Measurements from ENCODE around the gene CTDSP1.

Gene CTDSP1, protein sequence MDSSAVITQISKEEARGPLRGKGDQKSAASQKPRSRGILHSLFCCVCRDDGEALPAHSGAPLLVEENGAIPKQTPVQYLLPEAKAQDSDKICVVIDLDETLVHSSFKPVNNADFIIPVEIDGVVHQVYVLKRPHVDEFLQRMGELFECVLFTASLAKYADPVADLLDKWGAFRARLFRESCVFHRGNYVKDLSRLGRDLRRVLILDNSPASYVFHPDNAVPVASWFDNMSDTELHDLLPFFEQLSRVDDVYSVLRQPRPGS

DNA sequence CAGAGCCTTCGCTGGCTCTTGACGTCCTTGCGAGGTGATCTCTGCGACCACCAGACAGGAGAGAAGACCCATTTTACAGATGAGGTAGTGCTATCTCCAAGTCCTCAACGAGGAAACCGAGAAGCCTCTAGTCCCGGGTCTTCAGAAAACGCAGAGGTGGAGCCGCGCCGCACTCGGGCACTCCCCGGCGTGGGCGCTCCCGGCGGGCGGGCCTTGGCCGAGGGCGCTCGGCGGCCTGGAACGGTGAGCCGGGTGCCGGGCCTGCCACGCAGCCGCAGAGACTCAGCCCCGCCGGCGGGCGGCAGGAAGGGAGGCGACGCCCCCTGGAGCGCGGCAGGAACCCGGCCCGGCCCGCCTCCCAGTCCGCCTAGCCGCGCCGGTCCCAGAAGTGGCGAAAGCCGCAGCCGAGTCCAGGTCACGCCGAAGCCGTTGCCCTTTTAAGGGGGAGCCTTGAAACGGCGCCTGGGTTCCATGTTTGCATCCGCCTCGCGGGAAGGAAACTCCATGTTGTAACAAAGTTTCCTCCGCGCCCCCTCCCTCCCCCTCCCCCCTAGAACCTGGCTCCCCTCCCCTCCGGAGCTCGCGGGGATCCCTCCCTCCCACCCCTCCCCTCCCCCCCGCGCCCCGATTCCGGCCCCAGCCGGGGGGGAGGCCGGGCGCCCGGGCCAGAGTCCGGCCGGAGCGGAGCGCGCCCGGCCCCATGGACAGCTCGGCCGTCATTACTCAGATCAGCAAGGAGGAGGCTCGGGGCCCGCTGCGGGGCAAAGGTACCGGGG is at the start of gene CTDSP1:
Gene CTDSP1 (plus strand): TSS at position 478 of the 776 bp plus-strand sequence. CDS start 223 bp downstream, at position 701.
- DNase-seq (ENCODE audit: low spot score), result peak; percentile 95

DNA sequence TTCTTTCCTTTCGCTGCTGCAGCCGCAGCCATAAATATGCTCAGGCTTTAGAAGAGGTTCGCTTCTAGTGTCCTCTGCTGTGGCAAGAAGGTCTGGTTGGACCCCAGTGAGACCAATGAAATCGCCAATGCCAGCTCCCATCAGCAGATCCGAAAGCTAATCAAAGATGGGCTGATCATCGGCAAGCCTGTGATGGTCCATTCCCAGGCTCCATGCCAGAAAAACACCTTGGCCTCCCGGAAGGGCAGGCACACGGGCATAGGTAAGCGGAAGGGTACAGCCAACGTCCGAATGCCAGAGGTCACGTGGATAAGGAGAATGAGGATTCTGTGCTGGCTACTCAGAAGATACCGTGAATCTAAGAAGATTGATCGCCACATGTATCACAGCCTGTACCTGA is 45.6 kb upstream of the CTDSP1 start:
- DNase-seq (ENCODE audit: low spot score), result no peak

DNA sequence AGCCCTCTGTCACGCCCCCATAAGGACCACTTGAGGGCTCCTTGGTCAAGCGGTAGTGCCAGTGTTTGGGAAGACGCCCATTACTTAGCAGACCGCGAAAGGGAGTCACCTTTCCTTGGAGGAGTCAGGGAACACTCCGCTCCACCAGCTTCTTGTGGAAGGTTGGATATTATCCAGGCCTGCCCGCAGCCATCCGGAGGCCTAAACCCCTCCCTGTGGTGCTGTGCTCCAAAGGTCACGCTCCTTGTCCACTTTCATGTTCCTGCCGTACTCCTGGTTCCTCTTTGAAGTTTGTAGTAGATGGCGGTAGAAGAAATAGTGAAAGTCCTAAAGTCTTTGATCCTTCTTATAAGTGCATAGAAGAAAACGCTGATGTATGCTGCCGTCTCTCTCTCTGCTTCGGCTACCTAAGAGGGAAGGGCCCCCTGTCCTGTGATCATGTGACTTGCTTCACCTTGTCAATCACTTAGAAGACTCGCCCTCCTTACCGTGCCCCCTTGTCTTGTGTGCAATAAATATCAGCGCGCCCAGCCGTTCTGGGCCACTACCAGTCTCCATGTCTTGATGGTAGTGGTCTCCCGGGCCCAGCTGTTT is 44.7 kb upstream of the CTDSP1 start:
- no peak for DNase-seq (ENCODE audit: low spot score)

DNA sequence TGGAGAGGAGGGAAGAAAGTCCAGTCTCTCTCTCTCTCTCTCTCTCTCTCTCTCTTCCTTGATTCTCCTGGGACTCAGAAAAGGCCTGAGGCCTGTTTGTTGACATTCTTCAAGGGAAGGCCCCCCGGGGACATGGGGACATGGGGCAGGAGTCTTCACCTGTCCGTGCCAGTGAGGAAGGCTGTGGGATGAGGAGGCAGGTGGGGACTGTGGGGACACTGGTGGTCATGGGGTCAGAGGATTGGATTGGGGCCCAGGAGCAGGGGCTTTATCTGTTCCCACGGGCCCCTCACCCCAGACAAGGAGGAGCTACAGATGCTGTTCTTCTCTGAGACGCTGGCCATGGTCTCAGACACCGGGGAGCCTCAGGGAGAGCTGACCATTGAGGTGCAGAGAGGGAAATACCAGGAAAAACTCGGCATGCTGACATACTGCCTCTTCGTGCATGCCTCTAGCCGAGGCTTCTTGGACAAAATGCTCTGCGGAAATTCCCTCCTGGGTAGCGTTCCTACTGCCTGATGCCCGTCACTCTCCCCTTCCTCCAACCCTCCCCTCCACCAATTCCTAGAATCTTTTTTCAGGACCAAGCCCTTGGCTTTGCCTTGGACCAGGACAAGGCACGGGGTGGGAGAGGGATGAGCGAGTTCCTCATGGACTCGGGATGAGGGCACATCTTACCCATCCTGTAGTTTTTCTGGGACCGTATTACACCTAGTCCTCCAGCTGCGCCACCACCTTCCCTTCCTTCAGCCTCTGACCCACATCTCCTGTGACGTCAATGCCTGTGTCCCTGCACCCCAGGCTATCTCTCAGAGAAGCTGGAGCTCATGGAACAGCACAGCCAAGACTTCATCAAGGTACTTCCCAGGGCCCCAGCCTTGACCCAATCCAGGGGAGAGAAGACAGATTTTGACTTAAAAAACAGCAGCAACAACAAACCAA is 42.2 kb upstream of the CTDSP1 start:
- no peak for DNase-seq (ENCODE audit: low spot score)

DNA sequence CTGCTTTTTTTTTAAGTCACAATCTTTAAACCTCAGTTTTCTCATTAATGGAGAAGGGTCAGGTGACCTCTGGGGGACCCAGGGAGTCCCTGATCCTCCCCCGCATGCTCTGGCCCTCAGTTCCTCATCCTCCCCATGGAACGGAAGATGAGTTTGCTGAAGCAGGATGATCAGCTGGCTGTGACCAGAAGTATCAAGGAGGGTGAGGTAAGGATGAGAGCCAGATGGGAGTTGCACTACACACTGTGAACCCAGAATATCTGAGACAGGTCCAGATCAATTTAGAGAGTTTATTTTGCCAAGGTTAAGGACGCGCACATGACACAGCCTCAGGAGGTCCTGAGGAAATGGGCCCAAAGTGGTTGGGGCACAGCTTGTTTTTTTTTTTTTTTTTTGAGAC is 39.2 kb upstream of the CTDSP1 start:
- DNase-seq (ENCODE audit: low spot score), result no peak

DNA sequence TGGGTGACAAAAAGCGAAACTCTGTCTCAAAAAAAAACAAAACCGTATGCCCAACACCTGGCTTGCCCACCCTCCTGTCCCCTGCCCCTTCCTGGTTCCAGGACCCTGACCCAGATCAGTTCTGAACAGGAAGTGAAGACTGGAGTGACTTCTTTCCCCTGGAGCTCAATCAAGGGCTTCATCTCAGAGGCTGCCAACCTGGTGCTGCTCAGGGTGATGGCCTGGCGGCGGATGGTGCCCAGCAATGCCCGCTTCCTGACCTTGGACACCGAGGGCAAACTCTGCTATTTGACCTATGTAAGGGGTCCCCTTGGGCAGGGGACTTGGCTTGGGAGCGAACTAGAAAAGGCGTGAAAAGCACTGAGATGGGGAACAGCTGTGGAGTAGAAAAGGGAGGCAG is 37.1 kb upstream of the CTDSP1 start:
- DNase-seq (ENCODE audit: low spot score), result no peak

DNA sequence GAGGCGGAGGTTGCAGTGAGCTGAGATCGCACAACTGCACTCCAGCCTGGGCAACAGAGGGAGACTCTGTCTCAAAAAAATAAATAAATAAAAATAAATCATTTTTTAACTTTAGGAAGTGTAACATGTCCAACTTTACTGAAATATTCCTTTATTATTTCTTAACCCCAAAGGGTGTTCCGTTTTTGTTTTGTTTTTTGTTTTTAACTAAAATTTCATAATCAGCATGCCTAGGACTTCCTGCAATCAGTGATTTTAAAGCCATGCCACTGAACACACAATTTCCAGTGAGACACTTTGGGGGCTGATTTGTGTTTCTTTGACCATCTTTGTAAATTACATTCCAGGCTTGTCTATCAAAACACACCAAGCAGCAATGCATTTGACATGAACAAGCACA is 35.9 kb upstream of the CTDSP1 start:
- DNase-seq (ENCODE audit: low spot score), result no peak

DNA sequence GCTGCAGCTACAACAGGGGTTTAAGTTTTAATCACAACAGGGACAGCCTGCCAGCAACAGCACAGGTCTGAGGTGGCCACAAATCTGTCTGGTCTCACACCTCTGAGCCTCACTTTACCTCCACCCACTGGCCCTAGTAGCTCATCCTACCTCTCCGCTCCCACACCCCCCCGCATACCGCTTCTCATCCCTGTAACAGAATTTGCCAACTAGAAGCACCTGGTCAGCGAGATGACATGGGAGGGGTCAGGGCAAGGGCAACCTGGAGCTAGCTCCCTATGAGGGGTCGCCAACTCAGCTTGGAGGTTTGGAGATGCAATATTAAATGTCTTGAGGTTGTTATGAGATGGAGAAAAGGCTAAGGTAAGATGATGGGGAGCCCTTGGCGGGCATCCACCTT is 35.5 kb upstream of the CTDSP1 start:
- DNase-seq (ENCODE audit: low spot score), result no peak

DNA sequence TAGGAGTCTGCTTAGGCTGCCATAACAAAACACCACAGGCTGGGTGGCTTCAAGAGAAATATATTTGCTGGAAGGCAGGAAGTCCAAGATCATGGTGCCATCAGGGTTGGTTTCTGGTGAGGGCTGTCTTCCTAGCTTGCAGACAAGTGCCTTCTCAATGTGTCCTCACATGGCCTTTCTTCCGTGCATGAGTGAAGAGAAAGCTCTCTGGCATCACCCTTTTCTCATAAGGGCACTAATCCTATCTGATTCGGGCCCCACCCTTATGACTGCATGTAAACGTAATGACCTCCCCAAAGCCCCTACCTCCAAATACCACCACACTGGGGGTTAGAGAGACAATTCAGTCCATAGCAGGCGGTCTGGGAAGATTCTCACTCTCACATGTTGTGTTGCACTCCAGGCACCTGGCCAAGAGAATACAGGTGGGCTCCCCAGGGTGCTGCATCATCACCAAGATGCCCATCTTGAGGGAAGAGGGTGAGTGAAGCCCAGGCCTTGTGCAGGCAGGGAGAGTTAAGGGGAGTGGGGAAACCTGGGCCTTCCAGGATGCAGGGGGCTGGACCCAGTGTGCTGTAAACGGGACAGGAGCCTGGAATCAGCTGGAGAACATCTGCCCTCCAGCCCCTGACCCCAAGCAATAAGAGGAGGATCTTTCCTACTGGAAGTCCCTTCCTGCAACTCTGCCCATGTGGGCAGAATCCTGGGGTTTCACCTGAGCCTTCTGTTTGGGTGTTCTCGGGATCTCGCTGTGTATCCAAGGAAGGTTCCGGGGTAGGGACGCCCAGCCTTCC is 32.9 kb upstream of the CTDSP1 start:
- DNase-seq (ENCODE audit: low spot score), result no peak

DNA sequence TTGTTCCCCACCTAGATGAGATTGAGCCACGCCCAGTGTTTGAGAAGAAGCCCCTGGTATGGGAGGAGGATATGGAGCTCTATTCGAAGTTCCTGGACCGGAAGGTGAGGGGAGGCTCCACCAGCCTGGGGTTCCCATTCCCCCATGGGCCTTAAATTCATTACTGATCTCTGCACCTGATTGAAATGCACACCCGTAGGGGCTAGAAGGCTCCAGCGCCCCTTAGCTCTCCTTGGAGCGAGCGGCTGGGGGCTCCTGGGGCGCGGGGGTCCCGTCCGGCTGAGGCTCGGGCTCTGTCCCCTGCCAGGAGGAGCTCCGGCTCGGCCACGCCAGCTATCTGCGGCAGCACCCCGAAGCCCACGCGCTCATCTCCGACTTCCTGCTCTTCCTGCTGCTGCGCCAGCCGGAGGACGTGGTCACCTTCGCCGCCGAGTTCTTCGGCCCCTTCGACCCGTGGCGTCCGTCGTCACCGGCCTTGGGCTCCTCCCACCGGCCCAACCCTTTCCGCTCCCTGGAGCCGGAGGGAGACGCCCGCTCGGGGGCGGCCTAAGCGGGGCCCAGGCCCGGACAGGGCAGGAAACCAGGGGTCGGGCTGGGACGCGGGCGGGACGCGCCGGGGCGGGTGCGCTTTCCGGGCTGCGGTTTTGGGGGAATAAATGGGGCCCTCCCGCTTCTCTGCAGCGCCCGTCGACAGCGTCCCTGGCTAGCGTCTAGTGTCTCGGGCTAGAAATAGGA is 32.1 kb upstream of the CTDSP1 start:
- peak; percentile 72 for DNase-seq (ENCODE audit: low spot score)

DNA sequence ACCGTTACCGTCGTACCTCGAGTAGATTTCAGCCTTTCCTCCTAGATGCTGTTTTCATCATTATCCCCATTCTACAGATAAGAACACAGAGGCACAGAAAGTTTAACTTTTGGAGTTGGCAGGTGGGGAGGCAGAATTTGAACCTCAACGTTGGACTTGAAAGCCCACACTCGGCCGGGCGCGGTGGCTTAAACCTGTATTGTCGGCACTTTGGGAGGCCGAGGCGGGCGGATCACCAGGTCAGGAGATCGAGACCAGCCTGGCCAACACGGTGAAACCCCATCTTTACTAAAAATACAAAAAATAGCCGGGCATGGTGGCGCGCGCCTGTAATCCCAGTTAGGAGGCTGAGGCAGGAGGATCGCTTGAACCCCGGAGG is 31.5 kb upstream of the CTDSP1 start:
- no peak for DNase-seq (ENCODE audit: low spot score)

DNA sequence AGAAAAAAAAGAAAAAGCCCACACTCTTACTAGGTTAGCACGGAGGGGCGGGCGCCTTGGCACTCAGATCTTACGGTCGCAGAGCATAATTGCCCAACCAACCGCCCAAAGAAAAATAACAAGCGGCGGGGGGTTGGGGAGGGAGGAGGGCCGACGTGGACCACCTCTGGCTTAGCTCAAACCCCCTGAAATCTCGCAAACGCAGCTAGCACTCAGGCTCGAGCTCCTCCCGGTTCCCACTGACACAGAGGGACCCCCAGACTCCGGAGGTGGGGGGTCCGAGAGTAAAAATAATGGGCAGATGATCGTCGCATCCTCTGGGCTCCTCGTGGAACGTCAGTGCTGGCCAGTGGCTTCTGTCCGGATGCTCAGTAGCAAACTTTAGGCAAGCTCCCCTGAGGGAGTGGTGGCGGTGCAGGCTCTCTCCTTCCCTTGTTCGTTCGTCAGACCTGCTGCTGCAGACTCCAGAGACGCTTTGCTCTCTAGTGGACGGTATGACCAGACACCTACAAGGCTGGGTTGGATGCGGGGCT is 31.0 kb upstream of the CTDSP1 start:
- no peak for DNase-seq (ENCODE audit: low spot score)

DNA sequence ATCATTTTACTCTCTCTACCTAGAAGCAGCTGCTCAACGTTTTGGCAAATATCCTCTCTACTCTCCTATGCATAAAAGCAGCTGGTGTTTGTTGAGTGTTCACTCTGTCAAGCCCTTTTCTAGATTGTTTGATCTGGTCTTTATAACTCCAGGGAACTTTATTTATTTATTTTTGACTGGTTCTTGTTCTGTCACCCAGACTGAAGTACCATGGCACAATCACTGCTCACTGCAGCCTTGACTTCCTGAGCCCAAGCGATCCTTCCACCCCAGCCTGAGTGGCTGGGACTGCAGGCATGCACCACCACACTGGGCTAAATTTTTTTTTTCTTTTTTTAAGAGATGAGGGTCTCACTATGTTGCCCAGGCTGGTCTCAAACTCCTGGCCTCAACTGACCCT is 30.3 kb upstream of the CTDSP1 start:
- no peak for DNase-seq (ENCODE audit: low spot score)

DNA sequence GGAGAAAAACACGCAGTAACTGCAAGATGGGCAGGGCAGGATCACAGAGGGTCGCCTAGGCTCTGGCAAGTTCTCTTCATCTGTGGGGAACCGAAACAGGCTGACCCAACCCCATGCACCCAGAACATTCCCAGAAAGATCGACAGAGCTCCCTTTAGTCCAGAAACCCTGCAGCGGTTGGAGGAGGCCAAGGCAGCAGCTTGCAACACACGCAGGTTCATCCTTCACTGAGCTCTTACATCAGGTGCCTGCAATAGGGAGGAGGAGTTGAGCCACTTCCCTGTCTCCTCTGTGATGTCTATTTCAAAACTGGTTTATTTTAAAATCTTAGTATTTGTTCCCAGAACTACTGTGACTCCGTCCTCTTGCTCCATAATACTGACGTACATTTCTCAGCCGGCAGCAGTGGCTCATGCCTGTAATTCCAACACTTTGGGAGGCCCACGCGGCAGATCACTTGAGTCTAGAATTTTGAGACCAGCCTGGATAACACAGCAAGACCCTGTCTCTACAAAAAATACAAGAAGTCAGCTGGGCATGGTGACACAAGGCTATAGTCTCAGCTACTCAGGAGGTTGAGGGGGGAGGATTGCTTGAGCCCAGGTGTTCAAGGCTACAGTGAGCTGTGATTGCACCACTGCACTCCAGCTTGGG is 29.1 kb upstream of the CTDSP1 start:
- no peak for DNase-seq (ENCODE audit: low spot score)

DNA sequence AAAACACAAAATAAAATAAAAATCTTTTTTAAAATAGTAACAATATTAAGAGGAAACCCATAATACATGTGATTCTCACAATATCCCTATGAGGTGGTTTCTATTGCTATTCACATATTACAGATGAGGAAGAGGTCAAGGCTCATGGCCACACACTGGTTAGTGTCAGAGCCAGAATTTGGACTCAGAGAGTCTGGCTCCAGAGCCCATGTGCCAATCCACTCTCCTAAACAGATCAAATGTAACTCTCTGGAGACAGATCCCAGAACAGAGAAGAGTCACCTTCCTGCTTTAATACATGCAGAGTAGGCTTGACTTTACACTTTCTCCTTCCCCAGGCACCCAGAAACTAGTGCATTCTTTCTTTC is 27.7 kb upstream of the CTDSP1 start:
- DNase-seq (ENCODE audit: low spot score), result no peak

DNA sequence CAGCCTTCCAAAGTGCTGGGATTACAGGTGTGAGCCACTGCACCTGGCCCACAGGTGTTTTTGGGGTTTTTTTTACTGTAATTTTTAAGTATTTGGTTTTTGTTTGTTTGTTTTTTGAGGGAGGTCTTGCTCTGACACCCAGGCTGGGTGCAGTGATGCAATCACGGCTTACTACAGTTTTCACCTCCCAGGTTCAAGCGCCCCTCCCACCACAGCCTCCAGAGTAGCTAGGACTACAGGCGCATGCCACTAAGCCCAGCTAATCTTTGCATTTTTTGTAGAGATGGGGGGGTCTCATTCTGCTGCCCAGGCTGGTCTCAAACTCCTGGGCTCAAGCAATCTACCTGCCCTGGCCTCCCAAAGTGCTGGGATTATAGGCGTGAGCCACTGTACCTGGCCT is 24.9 kb upstream of the CTDSP1 start:
- DNase-seq (ENCODE audit: low spot score), result no peak

DNA sequence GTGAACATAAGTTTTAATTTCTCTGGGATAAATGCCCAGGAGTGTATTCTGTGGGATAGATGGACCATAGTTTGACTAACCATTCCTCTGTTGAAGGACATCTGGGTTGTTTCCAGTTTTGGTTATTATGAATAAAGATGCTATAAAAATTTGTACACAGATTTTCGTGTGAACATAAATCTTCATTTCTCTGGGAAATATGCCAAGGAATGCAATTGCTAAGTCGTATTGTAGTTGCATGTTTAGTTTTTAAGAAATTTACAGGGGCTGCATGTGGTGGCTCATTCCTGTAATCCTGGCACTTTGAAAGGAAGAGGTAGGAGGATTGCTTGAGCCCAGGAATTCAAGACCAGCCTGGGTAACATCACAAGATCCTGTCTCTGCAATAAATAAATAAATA is 24.5 kb upstream of the CTDSP1 start:
- DNase-seq (ENCODE audit: low spot score), result no peak

DNA sequence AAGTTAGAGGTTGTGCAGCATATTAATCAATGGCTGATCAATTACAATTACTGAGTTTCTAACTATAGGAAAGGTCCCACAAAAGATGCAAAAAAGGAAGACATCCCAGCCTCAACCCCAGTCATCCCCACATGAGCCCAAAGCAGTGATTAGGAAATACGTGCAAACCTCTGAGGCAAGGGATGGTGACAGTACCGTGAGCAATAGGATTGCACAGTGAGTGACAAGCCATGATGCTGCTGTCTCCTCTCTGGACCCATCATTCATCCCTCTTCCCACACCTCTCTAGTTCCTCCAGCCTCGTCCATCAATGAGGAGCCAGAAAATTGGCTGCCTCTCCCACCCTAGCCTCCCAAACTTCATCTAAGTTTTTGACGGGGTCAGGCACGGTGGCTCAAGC is 21.6 kb upstream of the CTDSP1 start:
- no peak for DNase-seq (ENCODE audit: low spot score)

DNA sequence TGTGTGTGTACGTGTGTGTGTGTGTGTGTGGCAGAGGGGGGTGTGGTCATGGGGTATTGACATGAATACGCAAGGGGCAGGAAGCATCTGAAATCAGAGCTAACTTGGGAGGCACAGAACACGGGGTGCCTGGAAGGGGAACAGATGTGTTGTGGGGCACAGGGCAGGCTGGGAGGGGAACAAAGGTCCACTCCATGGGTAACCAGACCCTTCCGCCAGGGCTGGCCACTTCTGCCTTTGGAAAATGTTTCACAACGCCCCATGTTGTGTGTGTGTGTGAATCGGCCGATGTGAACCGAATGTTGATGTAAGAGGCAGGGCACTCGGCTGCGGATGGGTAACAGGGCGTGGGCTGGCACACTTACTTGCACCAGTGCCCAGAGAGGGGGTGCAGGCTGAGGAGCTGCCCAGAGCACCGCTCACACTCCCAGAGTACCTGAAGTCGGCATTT is 17.7 kb upstream of the CTDSP1 start, which contains the start of gene SLC11A1:
Gene SLC11A1 (plus strand): TSS at position 358 of the 451 bp plus-strand sequence. CDS start 96 bp downstream, outside the sequence.
- no peak for DNase-seq (ENCODE audit: low spot score)

DNA sequence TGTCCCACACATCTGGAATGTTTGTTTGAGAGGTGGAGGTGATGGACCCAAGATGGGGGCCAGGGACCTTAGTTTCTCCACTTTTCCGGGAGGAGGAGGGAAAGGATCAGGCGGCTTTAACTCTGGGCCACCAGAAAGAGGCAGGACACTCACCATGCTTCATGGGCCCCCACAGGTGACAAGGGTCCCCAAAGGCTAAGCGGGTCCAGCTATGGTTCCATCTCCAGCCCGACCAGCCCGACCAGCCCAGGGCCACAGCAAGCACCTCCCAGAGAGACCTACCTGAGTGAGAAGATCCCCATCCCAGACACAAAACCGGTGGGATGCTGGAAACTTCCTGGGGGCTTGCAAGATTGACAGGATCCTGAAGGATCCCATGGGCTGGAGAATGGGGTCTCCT is 16.9 kb upstream of the CTDSP1 start:
- DNase-seq (ENCODE audit: low spot score), result no peak

All from CD4-positive, alpha-beta T cell treated with Interleukin-2 at 100 ng/mL for 4 hours (primary cell).